HEK293 (cell line): ENCODE data around the gene RFPL1.

Source experiments
- MEIS1 ChIP-seq: sonication (generic); formaldehyde crosslinking; IDR thresholded peaks from 2 replicates; pipeline ENCODE4 v1.8.1; 2022; ENCODE audit warnings: missing genetic modification reagents, mild to moderate bottlenecking, borderline replicate concordance
- OVOL3 ChIP-seq: fragments of 450-650 bp; formaldehyde crosslinking; IDR thresholded peaks from 2 replicates; pipeline ENCODE4 v1.5.1; 2016; ENCODE audit warnings: missing biosample characterization, missing genetic modification characterization
- ZIC2 ChIP-seq: fragments of 450-650 bp; formaldehyde crosslinking; IDR thresholded peaks from 2 replicates; pipeline ENCODE4 v1.5.1; 2016; ENCODE audit warnings: missing biosample characterization, missing genetic modification characterization
- ZNF202 ChIP-seq: fragments of 450-650 bp; formaldehyde crosslinking; IDR thresholded peaks from 2 replicates; pipeline ENCODE4 v1.5.1; 2016; ENCODE audit warnings: missing biosample characterization, missing genetic modification characterization, borderline replicate concordance
- ZNF24 ChIP-seq: fragments of 450-650 bp; formaldehyde crosslinking; IDR thresholded peaks from 2 replicates; pipeline ENCODE4 v1.5.1; 2016; ENCODE audit warnings: missing biosample characterization, missing genetic modification characterization
- ZNF292 ChIP-seq: fragments of 450-650 bp; formaldehyde crosslinking; IDR thresholded peaks from 2 replicates; pipeline ENCODE4 v1.5.1; 2016; ENCODE audit warnings: low read depth, missing biosample characterization, missing genetic modification characterization, borderline replicate concordance
- ZNF394 ChIP-seq: fragments of 450-650 bp; formaldehyde crosslinking; IDR thresholded peaks from 2 replicates; pipeline ENCODE4 v1.5.1; 2016; ENCODE audit warnings: missing biosample characterization, missing genetic modification characterization, mild to moderate bottlenecking, moderate library complexity, borderline replicate concordance
- ZNF510 ChIP-seq: fragments of 450-650 bp; formaldehyde crosslinking; IDR thresholded peaks from 2 replicates; pipeline ENCODE4 v1.5.1; 2018; ENCODE audit warnings: mild to moderate bottlenecking, missing genetic modification characterization, missing biosample characterization; ENCODE audit not compliant: insufficient replicate concordance
- ZNF529 ChIP-seq: fragments of 450-650 bp; formaldehyde crosslinking; IDR thresholded peaks from 2 replicates; pipeline ENCODE4 v1.5.1; 2017; ENCODE audit warnings: missing genetic modification characterization, missing biosample characterization; ENCODE audit not compliant: insufficient replicate concordance
- ZNF544 ChIP-seq: fragments of 450-650 bp; formaldehyde crosslinking; IDR thresholded peaks from 2 replicates; pipeline ENCODE4 v1.5.0; 2017; ENCODE audit warnings: missing biosample characterization, missing genetic modification characterization
- ZNF548 ChIP-seq: fragments of 450-650 bp; formaldehyde crosslinking; IDR thresholded peaks from 2 replicates; pipeline ENCODE4 v1.5.1; 2016; ENCODE audit warnings: missing biosample characterization, missing genetic modification characterization
- ZNF558 ChIP-seq: fragments of 450-650 bp; formaldehyde crosslinking; IDR thresholded peaks from 2 replicates; pipeline ENCODE4 v1.5.1; 2016; ENCODE audit warnings: missing biosample characterization, missing genetic modification characterization
- ZNF677 ChIP-seq: fragments of 450-650 bp; IDR thresholded peaks from 2 replicates; pipeline ENCODE4 v1.5.0; 2018; ENCODE audit warnings: missing biosample characterization, mild to moderate bottlenecking, missing genetic modification characterization, moderate library complexity
- ZSCAN23 ChIP-seq: fragments of 450-650 bp; formaldehyde crosslinking; IDR thresholded peaks from 2 replicates; pipeline ENCODE4 v1.5.1; 2016; ENCODE audit warnings: missing biosample characterization, missing genetic modification characterization
- TF ChIP-seq, protein P1 (sequence below): fragments of 450-650 bp; formaldehyde crosslinking; IDR thresholded peaks from 2 replicates; pipeline ENCODE4 v1.5.1; 2016; ENCODE audit warnings: missing biosample characterization, missing genetic modification characterization
- TF ChIP-seq, protein P2 (sequence below): fragments of 450-650 bp; formaldehyde crosslinking; IDR thresholded peaks from 2 replicates; pipeline ENCODE4; 2016; ENCODE audit warnings: missing biosample characterization, missing genetic modification characterization
- TF ChIP-seq, protein P3 (sequence below): fragments of 450-650 bp; formaldehyde crosslinking; conservative IDR thresholded peaks from 2 replicates; pipeline ENCODE4 v1.5.1; 2016; ENCODE audit warnings: low read depth, missing biosample characterization, missing genetic modification characterization
- TF ChIP-seq, protein P4 (sequence below): fragments of 450-650 bp; formaldehyde crosslinking; IDR thresholded peaks from 2 replicates; pipeline ENCODE4 v1.5.0; 2017; ENCODE audit warnings: missing biosample characterization, missing genetic modification characterization, borderline replicate concordance
- TF ChIP-seq, protein P5 (sequence below): fragments of 450-650 bp; formaldehyde crosslinking; IDR thresholded peaks from 2 replicates; pipeline ENCODE4 v1.5.1; 2016; ENCODE audit warnings: missing biosample characterization, missing genetic modification characterization
- TF ChIP-seq, protein P6 (sequence below): fragments of 450-650 bp; IDR thresholded peaks from 2 replicates; pipeline ENCODE4 v1.5.1; 2018; ENCODE audit warnings: missing biosample characterization, missing genetic modification characterization
- TF ChIP-seq, protein P7 (sequence below): fragments of 450-650 bp; formaldehyde crosslinking; IDR thresholded peaks from 2 replicates; pipeline ENCODE4 v1.5.1; 2016; ENCODE audit warnings: missing biosample characterization, missing genetic modification characterization

Gene RFPL1

DNA sequence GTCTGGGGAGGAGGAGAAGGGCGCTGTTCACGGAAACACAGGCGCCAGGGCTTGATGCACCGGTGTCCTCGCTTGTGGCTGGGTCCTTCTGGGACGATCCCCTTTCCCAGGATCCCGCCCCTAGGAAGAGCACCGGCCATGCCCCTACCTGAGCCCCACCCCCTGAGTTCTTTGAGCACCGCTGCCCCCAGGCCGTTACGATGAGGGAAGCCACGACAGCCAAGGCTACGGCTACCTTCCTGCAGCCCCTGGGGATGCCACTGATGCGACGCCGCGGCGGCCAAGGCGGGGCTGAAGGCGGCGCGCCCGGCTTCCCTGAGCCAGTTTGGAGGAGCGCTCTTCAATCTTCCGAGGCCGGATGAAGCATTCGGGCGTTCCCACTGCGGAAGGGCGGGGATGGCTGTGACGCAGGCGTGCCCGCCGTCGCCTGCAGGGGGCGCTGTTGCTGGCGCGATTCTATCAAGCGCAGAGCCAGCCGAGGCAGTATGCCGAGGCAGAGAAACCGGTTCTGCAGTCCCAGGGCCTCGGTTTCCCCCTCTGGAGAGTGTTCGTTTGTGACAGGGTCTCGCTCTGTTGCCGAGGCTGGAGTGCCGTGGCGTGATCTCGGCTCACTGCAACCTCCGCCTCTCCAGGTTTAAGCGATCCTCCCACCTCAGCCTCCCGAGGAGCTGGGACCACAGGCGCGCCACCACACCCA, 31.9 kb downstream of the RFPL1 start (continued):
- TF ChIP-seq, protein P1, sequence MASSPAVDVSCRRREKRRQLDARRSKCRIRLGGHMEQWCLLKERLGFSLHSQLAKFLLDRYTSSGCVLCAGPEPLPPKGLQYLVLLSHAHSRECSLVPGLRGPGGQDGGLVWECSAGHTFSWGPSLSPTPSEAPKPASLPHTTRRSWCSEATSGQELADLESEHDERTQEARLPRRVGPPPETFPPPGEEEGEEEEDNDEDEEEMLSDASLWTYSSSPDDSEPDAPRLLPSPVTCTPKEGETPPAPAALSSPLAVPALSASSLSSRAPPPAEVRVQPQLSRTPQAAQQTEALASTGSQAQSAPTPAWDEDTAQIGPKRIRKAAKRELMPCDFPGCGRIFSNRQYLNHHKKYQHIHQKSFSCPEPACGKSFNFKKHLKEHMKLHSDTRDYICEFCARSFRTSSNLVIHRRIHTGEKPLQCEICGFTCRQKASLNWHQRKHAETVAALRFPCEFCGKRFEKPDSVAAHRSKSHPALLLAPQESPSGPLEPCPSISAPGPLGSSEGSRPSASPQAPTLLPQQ (tag by site-specific recombination), result peak; percentile 31; the same call in 1 of the 2 replicates
- TF ChIP-seq ZNF510 (tag by site-specific recombination), result no peak
- TF ChIP-seq ZNF24 (tag by site-specific recombination), result 0 out of 2 replicates have a peak, but pooled peaks have one; percentile 30
- TF ChIP-seq MEIS1, result no peak
- TF ChIP-seq ZNF394 (tag by site-specific recombination), result no peak
- TF ChIP-seq ZNF202 (tag by site-specific recombination), result no peak
- TF ChIP-seq ZSCAN23 (tag by site-specific recombination), result no peak
- no peak for TF ChIP-seq ZNF558
- TF ChIP-seq, protein P2, sequence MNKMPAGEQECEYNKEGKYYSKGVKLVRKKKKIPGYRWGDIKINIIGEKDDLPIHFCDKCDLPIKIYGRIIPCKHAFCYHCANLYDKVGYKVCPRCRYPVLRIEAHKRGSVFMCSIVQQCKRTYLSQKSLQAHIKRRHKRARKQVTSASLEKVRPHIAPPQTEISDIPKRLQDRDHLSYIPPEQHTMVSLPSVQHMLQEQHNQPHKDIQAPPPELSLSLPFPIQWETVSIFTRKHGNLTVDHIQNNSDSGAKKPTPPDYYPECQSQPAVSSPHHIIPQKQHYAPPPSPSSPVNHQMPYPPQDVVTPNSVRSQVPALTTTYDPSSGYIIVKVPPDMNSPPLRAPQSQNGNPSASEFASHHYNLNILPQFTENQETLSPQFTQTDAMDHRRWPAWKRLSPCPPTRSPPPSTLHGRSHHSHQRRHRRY, result no peak
- TF ChIP-seq, protein P3, sequence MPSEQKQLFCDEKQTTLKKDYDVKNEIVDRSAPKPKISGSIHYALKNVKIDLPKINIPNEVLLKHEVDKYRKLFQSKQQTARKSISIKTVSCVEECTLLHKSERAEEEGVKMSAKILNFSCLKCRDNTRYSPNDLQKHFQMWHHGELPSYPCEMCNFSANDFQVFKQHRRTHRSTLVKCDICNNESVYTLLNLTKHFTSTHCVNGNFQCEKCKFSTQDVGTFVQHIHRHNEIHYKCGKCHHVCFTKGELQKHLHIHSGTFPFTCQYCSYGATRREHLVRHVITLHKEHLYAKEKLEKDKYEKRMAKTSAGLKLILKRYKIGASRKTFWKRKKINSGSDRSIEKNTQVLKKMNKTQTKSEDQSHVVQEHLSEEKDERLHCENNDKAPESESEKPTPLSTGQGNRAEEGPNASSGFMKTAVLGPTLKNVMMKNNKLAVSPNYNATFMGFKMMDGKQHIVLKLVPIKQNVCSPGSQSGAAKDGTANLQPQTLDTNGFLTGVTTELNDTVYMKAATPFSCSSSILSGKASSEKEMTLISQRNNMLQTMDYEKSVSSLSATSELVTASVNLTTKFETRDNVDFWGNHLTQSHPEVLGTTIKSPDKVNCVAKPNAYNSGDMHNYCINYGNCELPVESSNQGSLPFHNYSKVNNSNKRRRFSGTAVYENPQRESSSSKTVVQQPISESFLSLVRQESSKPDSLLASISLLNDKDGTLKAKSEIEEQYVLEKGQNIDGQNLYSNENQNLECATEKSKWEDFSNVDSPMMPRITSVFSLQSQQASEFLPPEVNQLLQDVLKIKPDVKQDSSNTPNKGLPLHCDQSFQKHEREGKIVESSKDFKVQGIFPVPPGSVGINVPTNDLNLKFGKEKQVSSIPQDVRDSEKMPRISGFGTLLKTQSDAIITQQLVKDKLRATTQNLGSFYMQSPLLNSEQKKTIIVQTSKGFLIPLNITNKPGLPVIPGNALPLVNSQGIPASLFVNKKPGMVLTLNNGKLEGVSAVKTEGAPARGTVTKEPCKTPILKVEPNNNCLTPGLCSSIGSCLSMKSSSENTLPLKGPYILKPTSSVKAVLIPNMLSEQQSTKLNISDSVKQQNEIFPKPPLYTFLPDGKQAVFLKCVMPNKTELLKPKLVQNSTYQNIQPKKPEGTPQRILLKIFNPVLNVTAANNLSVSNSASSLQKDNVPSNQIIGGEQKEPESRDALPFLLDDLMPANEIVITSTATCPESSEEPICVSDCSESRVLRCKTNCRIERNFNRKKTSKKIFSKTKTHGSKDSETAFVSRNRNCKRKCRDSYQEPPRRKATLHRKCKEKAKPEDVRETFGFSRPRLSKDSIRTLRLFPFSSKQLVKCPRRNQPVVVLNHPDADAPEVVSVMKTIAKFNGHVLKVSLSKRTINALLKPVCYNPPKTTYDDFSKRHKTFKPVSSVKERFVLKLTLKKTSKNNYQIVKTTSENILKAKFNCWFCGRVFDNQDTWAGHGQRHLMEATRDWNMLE, result no peak
- TF ChIP-seq OVOL3 (tag by site-specific recombination), result no peak
- TF ChIP-seq ZIC2 (tag by site-specific recombination), result no peak
- no peak for TF ChIP-seq ZNF292
- no peak for TF ChIP-seq ZNF548 (tag by site-specific recombination)
- TF ChIP-seq, protein P4, sequence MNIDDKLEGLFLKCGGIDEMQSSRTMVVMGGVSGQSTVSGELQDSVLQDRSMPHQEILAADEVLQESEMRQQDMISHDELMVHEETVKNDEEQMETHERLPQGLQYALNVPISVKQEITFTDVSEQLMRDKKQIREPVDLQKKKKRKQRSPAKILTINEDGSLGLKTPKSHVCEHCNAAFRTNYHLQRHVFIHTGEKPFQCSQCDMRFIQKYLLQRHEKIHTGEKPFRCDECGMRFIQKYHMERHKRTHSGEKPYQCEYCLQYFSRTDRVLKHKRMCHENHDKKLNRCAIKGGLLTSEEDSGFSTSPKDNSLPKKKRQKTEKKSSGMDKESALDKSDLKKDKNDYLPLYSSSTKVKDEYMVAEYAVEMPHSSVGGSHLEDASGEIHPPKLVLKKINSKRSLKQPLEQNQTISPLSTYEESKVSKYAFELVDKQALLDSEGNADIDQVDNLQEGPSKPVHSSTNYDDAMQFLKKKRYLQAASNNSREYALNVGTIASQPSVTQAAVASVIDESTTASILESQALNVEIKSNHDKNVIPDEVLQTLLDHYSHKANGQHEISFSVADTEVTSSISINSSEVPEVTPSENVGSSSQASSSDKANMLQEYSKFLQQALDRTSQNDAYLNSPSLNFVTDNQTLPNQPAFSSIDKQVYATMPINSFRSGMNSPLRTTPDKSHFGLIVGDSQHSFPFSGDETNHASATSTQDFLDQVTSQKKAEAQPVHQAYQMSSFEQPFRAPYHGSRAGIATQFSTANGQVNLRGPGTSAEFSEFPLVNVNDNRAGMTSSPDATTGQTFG (tag by site-specific recombination), result no peak
- no peak for TF ChIP-seq ZNF544
- TF ChIP-seq, protein P5, sequence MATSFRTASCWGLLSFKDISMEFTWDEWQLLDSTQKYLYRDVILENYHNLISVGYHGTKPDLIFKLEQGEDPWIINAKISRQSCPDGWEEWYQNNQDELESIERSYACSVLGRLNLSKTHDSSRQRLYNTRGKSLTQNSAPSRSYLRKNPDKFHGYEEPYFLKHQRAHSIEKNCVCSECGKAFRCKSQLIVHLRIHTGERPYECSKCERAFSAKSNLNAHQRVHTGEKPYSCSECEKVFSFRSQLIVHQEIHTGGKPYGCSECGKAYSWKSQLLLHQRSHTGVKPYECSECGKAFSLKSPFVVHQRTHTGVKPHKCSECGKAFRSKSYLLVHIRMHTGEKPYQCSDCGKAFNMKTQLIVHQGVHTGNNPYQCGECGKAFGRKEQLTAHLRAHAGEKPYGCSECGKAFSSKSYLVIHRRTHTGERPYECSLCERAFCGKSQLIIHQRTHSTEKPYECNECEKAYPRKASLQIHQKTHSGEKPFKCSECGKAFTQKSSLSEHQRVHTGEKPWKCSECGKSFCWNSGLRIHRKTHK (tag by site-specific recombination), result no peak
- TF ChIP-seq, protein P6, sequence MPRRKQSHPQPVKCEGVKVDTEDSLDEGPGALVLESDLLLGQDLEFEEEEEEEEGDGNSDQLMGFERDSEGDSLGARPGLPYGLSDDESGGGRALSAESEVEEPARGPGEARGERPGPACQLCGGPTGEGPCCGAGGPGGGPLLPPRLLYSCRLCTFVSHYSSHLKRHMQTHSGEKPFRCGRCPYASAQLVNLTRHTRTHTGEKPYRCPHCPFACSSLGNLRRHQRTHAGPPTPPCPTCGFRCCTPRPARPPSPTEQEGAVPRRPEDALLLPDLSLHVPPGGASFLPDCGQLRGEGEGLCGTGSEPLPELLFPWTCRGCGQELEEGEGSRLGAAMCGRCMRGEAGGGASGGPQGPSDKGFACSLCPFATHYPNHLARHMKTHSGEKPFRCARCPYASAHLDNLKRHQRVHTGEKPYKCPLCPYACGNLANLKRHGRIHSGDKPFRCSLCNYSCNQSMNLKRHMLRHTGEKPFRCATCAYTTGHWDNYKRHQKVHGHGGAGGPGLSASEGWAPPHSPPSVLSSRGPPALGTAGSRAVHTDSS (tag by site-specific recombination), result no peak
- no peak for TF ChIP-seq ZNF529 (tag by site-specific recombination)
- TF ChIP-seq, protein P7, sequence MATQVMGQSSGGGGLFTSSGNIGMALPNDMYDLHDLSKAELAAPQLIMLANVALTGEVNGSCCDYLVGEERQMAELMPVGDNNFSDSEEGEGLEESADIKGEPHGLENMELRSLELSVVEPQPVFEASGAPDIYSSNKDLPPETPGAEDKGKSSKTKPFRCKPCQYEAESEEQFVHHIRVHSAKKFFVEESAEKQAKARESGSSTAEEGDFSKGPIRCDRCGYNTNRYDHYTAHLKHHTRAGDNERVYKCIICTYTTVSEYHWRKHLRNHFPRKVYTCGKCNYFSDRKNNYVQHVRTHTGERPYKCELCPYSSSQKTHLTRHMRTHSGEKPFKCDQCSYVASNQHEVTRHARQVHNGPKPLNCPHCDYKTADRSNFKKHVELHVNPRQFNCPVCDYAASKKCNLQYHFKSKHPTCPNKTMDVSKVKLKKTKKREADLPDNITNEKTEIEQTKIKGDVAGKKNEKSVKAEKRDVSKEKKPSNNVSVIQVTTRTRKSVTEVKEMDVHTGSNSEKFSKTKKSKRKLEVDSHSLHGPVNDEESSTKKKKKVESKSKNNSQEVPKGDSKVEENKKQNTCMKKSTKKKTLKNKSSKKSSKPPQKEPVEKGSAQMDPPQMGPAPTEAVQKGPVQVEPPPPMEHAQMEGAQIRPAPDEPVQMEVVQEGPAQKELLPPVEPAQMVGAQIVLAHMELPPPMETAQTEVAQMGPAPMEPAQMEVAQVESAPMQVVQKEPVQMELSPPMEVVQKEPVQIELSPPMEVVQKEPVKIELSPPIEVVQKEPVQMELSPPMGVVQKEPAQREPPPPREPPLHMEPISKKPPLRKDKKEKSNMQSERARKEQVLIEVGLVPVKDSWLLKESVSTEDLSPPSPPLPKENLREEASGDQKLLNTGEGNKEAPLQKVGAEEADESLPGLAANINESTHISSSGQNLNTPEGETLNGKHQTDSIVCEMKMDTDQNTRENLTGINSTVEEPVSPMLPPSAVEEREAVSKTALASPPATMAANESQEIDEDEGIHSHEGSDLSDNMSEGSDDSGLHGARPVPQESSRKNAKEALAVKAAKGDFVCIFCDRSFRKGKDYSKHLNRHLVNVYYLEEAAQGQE (tag by site-specific recombination), result no peak
- no peak for TF ChIP-seq ZNF677
